ENCODE data around the gene PDE12.
A peak's percentile ranks its signal among the peaks of the same experiment; 100 is the strongest.
"Not testable (repeated sequence)": the region's sequence is repeated elsewhere in the genome, so short reads cannot be mapped to it uniquely, and the experiment has no call there.

The PDE12 gene

GRCh38 chr3:57587905-57588304 is 31.8 kb downstream of the PDE12 start:
- no peak for DNase-seq

GRCh38 chr3:57592306-57592705 is 36.2 kb downstream of the PDE12 start:
- DNase-seq: no peak

- DNase-seq: no peak
Observed at GRCh38 chr3:57594144-57594543, 38.1 kb downstream of the PDE12 start.

- no peak for DNase-seq
Observed at GRCh38 chr3:57594576-57594975, 38.5 kb downstream of the PDE12 start.

GRCh38 chr3:57596495-57597126 is 40.5 kb downstream of the PDE12 start:
- DNase-seq: peak; percentile 66 to 70

- peak; percentile 100 for DNase-seq
Observed at GRCh38 chr3:57597127-57597923, 41.3 kb downstream of the PDE12 start, which contains the start of gene ARF4. Gene ARF4 (minus strand): TSS chr3:57597344. CDS start chr3:57597140, 204 bp downstream.

GRCh38 chr3:57598765-57599360 is 42.8 kb downstream of the PDE12 start:
- DNase-seq: peak in 1 of 2 donors; percentile 36

- DNase-seq: no peak
Observed at GRCh38 chr3:57600195-57600594, 44.1 kb downstream of the PDE12 start.

GRCh38 chr3:57604971-57605370 is 48.9 kb downstream of the PDE12 start:
- DNase-seq: no peak

GRCh38 chr3:57605683-57606082 is 49.6 kb downstream of the PDE12 start:
- no peak for DNase-seq

- DNase-seq: not testable (repeated sequence)
Observed at GRCh38 chr3:57611870-57612269, 55.8 kb downstream of the PDE12 start.

GRCh38 chr3:57616233-57616632 is 60.2 kb downstream of the PDE12 start:
- DNase-seq: no peak

Measured in CD4-positive, alpha-beta T cell treated with Interleukin-4 for 1 hour (primary cell).